ENCODE results near the gene PARK7. TPM values are rescaled to one million over a fixed set of nuclear protein-coding genes. Genes with fewer than 3 reads are reported as not detected.

PARK7 gene
- polyA plus RNA-seq, 1 experiment, result 479 TPM

DNA sequence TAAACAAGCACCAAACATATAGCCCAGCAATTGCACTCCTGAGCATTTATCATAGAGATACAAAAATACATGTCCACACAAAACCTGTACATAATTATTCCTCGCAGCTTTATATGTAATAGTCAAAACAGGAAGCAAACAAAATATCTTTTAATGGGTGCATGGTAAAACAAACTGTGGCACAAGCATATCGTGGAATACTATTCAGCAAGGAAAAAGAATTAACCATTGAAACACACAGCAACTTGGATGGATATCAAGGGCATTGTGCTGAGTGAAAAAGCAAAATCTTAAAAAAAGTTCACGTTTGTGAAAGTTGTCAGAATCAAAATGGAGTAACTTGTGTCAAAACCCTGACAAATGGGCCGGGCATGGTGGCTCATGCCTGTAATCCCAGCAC, 33.3 kb upstream of the PARK7 start:
- H3K27me3 ChIP-seq (ENCODE audit: control insufficient read depth, insufficient read depth, low read length), result peaks cover 4% of the 10 kb centered on the region
- DNase-seq (ENCODE audit: low read depth, low spot score), result no peak
- no peak overlapping the region for H3K27ac ChIP-seq (ENCODE audit: low read depth, low read length)
- no peaks in the 10 kb centered on the region for H3K9me3 ChIP-seq (ENCODE audit: control insufficient read depth, insufficient read depth, low read length)
- TF ChIP-seq CTCF (IDR thresholded peaks at IDR 0.05; ENCODE audit: low read depth, low read length), result no peak
- ChIA-PET CTCF (no interaction called here), POLR2A (interaction anchor here (0.7 kb wide), 1 partner anchor 367 kb away, joined by 3 read pairs; no protein-coding TSS in a partner anchor)
- H3K4me3 ChIP-seq (ENCODE audit: low read depth, low read length), result no peak overlapping the region

- H3K27me3 ChIP-seq (ENCODE audit: control insufficient read depth, insufficient read depth, low read length), result peaks cover 4% of the 10 kb centered on the region
- no peak overlapping the region for H3K27ac ChIP-seq (ENCODE audit: low read depth, low read length)
- TF ChIP-seq CTCF (IDR thresholded peaks at IDR 0.05; ENCODE audit: low read depth, low read length), result no peak
- CTCF ChIA-PET, result no interaction called here
- no peaks in the 10 kb centered on the region for H3K9me3 ChIP-seq (ENCODE audit: control insufficient read depth, insufficient read depth, low read length)
- POLR2A ChIA-PET, result no interaction called here
- no peak for DNase-seq (ENCODE audit: low read depth, low spot score)
- H3K4me3 ChIP-seq (ENCODE audit: low read depth, low read length), result no peak overlapping the region
These were observed 31.9 kb upstream of the PARK7 start for GRCh38 chr1:7929637-7930036.

DNA sequence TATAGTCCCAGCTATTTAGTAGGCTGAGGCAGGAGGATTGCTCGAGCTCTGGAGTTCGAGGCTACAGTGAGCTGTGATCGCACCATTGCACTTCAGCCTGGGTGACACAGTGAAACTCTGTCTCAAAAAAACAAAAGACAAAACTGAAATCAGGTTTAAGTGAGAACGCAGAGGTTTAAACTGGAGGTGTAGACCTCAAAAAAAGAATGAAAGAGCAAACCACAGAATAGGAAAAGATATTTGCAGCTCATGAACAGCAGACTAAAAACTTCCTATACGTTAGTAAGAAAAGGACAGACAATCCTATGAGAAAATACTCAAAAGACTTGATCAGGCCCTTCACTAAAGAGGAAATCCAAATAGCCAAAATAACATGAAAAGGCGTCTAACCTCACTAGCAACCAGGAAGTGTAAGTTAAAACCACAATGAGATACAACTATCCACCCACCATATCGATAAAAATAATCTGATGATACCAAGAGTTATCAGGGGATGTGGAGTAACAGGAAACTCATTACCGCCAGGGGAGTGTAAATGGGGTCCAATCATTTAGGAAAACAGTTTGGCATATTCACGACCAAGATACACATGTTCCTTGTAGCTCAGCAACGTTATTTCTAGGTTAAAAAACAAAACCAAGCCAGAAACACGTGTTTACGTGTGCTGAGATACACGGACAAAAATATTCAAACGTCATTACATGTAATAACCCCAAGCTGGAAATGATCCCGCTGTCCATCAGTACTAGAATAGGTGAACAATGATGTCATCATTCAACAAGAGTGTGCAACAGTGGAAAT, 30.7 kb upstream of the PARK7 start:
- no peak overlapping the region for H3K27ac ChIP-seq (ENCODE audit: low read depth, low read length)
- CTCF ChIA-PET, result no interaction called here
- H3K9me3 ChIP-seq (ENCODE audit: control insufficient read depth, insufficient read depth, low read length), result no peaks in the 10 kb centered on the region
- peaks cover 7% of the 10 kb centered on the region for H3K27me3 ChIP-seq (ENCODE audit: control insufficient read depth, insufficient read depth, low read length)
- DNase-seq (ENCODE audit: low read depth, low spot score), result no peak
- no peak overlapping the region for H3K4me3 ChIP-seq (ENCODE audit: low read depth, low read length)
- POLR2A ChIA-PET, result no interaction called here
- no peak for TF ChIP-seq CTCF (IDR thresholded peaks at IDR 0.05; ENCODE audit: low read depth, low read length)

GRCh38 chr1:7931446-7931812, 30.1 kb upstream of the PARK7 start:
- no peak overlapping the region for H3K4me3 ChIP-seq (ENCODE audit: low read depth, low read length)
- H3K27me3 ChIP-seq (ENCODE audit: control insufficient read depth, insufficient read depth, low read length), result peaks cover 3% of the 10 kb centered on the region
- no peak for TF ChIP-seq CTCF (IDR thresholded peaks at IDR 0.05; ENCODE audit: low read depth, low read length)
- DNase-seq (ENCODE audit: low read depth, low spot score), result no peak
- H3K9me3 ChIP-seq (ENCODE audit: control insufficient read depth, insufficient read depth, low read length), result no peaks in the 10 kb centered on the region
- H3K27ac ChIP-seq (ENCODE audit: low read depth, low read length), result no peak overlapping the region
- POLR2A ChIA-PET, result no interaction called here
- CTCF ChIA-PET, result no interaction called here

DNA sequence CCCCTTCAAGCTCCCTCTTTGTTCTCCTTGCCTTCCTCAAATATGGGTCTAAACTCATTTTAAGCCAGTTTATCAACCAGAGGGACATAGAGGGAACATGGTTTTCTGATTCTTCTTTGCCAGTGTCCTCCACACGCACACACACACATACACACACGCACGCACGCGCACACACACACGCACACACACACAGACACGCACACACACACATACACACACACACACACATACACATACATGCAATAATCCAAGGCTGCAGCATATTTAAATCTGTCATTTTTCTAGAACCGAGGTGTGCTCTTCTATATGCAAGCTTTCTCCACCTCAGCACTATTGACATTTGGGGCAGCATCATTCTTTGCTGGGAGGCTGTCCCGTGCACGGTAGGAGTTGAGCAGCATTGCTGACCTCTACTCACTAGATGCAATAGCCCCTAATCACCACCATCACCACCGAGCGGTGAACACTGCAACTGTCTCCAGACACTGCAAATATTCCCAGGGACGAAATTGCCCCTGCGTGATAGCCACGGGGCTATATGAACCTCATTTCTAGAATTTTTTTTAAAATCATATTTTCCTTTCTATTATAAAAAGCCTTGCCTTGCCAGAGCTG, 28.9 kb upstream of the PARK7 start:
- CTCF ChIA-PET, result interaction anchor here (0.6 to 0.7 kb wide), 2 partner anchors 8 to 27 kb away, joined by 3 to 4 read pairs; partner anchors contain the start of gene TNFRSF9
- H3K9me3 ChIP-seq (ENCODE audit: control insufficient read depth, insufficient read depth, low read length), result no peaks in the 10 kb centered on the region
- no peak for TF ChIP-seq CTCF (IDR thresholded peaks at IDR 0.05; ENCODE audit: low read depth, low read length)
- no peak overlapping the region for H3K27ac ChIP-seq (ENCODE audit: low read depth, low read length)
- POLR2A ChIA-PET, result no interaction called here
- peaks cover 3% of the 10 kb centered on the region for H3K27me3 ChIP-seq (ENCODE audit: control insufficient read depth, insufficient read depth, low read length)
- H3K4me3 ChIP-seq (ENCODE audit: low read depth, low read length), result no peak overlapping the region
- DNase-seq (ENCODE audit: low read depth, low spot score), result no peak

Data from AG04450 (cell line).